Cardiac atrium fibroblast (primary cell): ENCODE measurements around the gene FTSJ1. TPM values are rescaled to one million over a fixed set of nuclear protein-coding genes. Genes with fewer than 3 reads are reported as not detected.

Source experiments
- total RNA-seq: library from RNA; depleted of rRNA; stranded (reverse); fragments of >200 nt; gene quantifications from 2 replicates; pipeline ENCODE4 v1.2.3, GENCODE V29; 2015

The FTSJ1 gene
- total RNA-seq = 76.2 and 84.6 TPM in 2 replicates

DNA sequence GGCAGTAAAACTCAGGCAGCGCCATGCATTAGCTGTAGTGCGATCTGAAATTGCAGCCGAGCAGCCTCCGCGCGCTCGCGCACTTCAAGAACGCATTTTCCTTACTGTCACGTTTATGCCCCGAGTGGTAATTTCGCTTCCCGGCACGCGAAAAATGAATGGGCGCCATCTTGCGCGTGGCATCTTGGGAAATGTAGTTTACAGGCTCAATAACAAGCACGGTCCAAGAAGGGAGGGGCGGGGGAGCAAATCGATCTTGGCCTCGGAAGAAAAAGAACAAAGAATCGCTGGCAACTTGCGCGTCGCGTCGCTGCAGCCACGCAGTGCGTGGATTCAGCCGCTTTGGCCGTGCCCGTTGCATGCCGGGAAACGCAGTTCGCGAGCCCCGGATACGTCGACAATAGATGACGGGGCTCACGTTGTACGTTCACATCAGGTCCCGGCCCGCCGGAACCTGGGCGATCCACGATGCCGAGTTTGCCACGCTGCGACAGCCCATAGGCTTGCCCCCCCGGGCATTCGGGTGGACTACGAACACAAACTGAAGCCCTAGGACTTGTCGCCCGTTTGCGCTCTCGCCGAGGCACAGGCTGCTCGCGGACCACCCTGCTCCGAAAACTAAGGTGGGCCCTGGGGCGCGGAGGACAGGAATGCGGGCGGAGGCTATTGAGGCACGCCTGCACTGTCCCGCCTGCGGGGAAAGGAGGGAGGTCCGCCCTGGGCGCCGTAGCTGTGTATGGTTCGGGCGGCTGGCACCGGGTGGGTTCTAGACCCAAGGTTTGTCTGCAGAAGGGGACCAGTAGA, at the start of gene FTSJ1:
FTSJ1 (plus strand) TSS at position 426 of the 804 bp plus-strand sequence. CDS start 1,849 bp downstream, outside the sequence.

GRCh38 chrX:48470110-48470832, 5.7 kb upstream of the FTSJ1 start, which contains the start of gene SLC38A5:
SLC38A5 (minus strand) TSS chrX:48470260; CDS start chrX:48467924, 2,336 bp downstream.

DNA sequence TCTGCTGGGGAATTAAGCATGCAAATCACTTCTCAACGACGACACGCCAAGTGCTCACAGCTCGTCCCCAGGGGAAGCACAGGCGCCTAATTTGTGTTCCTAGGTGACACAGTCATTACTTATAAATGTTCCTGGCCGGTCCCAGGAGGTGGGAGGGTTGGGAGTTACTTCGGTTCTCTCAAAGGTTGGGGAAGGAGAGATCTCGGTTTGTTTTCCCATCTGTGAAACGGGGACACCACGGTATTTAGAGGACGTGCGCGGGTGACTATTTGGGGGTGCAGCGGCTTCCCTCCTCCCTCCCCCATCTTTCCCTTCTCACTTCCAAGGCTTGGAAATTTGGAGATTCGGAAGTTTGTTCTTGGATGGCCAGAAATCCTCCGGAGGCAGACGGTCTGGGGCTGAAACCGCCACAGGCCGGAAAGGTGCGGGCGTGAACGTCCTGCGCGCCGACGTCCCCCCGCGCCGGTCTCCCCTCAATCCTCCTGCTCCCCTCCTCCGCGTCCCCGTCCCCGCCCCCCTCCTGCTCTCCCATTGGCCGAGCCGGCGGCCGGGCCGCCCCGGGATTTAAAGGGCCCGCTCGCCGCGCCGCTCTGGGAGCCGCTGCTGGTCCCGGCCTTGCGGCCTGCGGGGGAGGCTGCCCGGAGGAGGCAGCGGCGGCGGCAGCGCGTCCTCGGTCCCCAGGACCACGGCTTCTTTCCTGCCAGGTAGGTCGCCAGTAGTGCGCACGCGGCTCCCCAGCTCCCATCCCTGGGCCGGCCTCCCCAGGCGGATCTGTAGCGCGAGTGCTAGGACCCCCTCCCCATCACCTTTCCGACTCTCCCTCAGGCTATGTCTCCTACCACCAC, 32.6 kb downstream of the FTSJ1 start, which contains the start of gene PORCN:
PORCN (plus strand) TSS at position 593 of the 845 bp plus-strand sequence. CDS start 829 bp downstream, outside the sequence.

GRCh38 chrX:48521353-48522243, 45.6 kb downstream of the FTSJ1 start, which contains the start of gene EBP:
EBP (plus strand) TSS chrX:48521808; CDS start chrX:48523772, 1,964 bp downstream.

Other genes with a start within 250 kb of the FTSJ1 start
- not detected in 2 replicates for gene SSX1, start 220.8 kb upstream of the FTSJ1 start, total RNA-seq
- gene SSX3, start 119.5 kb upstream of the FTSJ1 start, total RNA-seq = not detected in 2 replicates
- not detected in 2 replicates for gene SSX4, start 92.7 kb upstream of the FTSJ1 start, total RNA-seq
- not detected in 2 replicates for gene SSX4B, start 64.2 kb upstream of the FTSJ1 start, total RNA-seq
- gene SLC38A5, start 5.9 kb upstream of the FTSJ1 start, total RNA-seq = 34.8 and 64.5 TPM in 2 replicates
- 22.6 and 65.0 TPM in 2 replicates for gene PORCN, start 32.8 kb downstream of the FTSJ1 start, total RNA-seq
- gene EBP, start 45.6 kb downstream of the FTSJ1 start, total RNA-seq = 44.4 and 77.0 TPM in 2 replicates
- 7.4 and 7.8 TPM in 2 replicates for gene TBC1D25, start 63.5 kb downstream of the FTSJ1 start, total RNA-seq
- gene RBM3, start 98.3 kb downstream of the FTSJ1 start, total RNA-seq = 304 and 385 TPM in 2 replicates
- gene WDR13, start 121.3 kb downstream of the FTSJ1 start, total RNA-seq = 115 and 118 TPM in 2 replicates
- gene WAS, start 207.6 kb downstream of the FTSJ1 start, total RNA-seq = not detected in 2 replicates
- 3.7 and 6.9 TPM in 2 replicates for gene SUV39H1, start 220.5 kb downstream of the FTSJ1 start, total RNA-seq